A549 (cell line): ENCODE measurements around the gene STRN3. TPM values are rescaled to one million over a fixed set of nuclear protein-coding genes. Genes with fewer than 3 reads are reported as not detected.
A peak's percentile ranks its signal among the peaks of the same experiment; 100 is the strongest.

Source experiments
- ATAC-seq, 2 experiments: fragments of 200-7000 bp in 1 of 2; fragments of >200 bp in 1 of 2; cut with Nextera tagmentation in 1 of 2; cut with Tn5 transposase in 1 of 2; 3 replicates each; pipeline versions ENCODE4 v1.8.0 to v1.9.1; 2018 to 2020; ENCODE audit warnings: mild to moderate bottlenecking in 1 of 2, moderate library complexity in 1 of 2
- CTCF ChIA-PET: fragments of 300-600 bp; sonication (Branson Sonifier 250); formaldehyde crosslinking; extraction: SDS; loops from one replicate; lab custom pipeline; 2021; ENCODE audit warnings: antibody characterized with exemption, inconsistent platforms; lab: Yijun Ruan, JAX
- POLR2A ChIA-PET: fragments of 350-600 bp; formaldehyde crosslinking; extraction: SDS; loops from one replicate; lab custom pipeline; 2021; ENCODE audit warnings: antibody characterized with exemption, inconsistent platforms; lab: Yijun Ruan, JAX
- DNase-seq, 2 experiments: peaks; one replicate each; pipeline versions ENCODE4 v3.0.0 to v3.0.0-alpha.2; 2011 to 2016; ENCODE audit warnings: low read depth in 1 of 2, low spot score in 1 of 2
- FAIRE-seq: peaks from 2 replicates; lab custom pipeline; 2011; peaks lifted over from hg19 to GRCh38; lab: Jason Lieb, UNC
- H3K27ac ChIP-seq, 2 experiments: fragments of >200 bp; sonication (Bioruptor Twin); formaldehyde crosslinking; 3 replicates each; pipeline ENCODE4 v1.5.1; 2016 to 2017
- H3K4me1 ChIP-seq: fragments of >200 bp; sonication (Bioruptor Twin); formaldehyde crosslinking; 3 replicates; pipeline ENCODE4 v1.6.1; 2016
- H3K4me2 ChIP-seq: fragments of >200 bp; sonication (Bioruptor Twin); formaldehyde crosslinking; 3 replicates; pipeline ENCODE4 v1.6.1; 2016
- H3K4me3 ChIP-seq: fragments of >200 bp; sonication (Bioruptor Twin); formaldehyde crosslinking; 3 replicates; pipeline ENCODE4 v1.5.1; 2016
- H3K9me3 ChIP-seq: fragments of >200 bp; sonication (Bioruptor Twin); formaldehyde crosslinking; 3 replicates; pipeline ENCODE4 v1.6.1; 2016
- ATOH8 ChIP-seq: fragments of 250-450 bp; sonication (Bioruptor Pico); IDR thresholded peaks from 2 replicates; pipeline ENCODE4 v1.5.0; 2020; ENCODE audit warnings: low read depth, mild to moderate bottlenecking, moderate library complexity
- BCL3 ChIP-seq: fragments of >200 bp; sonication (Bioruptor Twin); formaldehyde crosslinking; IDR thresholded peaks from 3 replicates; pipeline ENCODE4 v1.6.1; 2016
- BHLHE40 ChIP-seq: IDR thresholded peaks from 2 replicates; pipeline ENCODE4 v1.6.1; 2012; ENCODE audit warnings: low read depth, low read length, inconsistent platforms
- CHD2 ChIP-seq: fragments of 150-350 bp; IDR thresholded peaks from 2 replicates; pipeline ENCODE4 v1.6.1; 2014; ENCODE audit warnings: low read length; ENCODE audit not compliant: partially characterized antibody
- ESRRA ChIP-seq: fragments of 150-350 bp; IDR thresholded peaks from 2 replicates; pipeline ENCODE4 v1.6.1; 2014; ENCODE audit warnings: mild to moderate bottlenecking, low read length, borderline replicate concordance
- HES2 ChIP-seq: fragments of >200 bp; sonication (Bioruptor Twin); formaldehyde crosslinking; IDR thresholded peaks from 2 replicates; pipeline ENCODE4 v1.6.1; 2016
- HEYL ChIP-seq: fragments of 250-450 bp; sonication (Bioruptor Pico); IDR thresholded peaks from 2 replicates; pipeline ENCODE4 v1.8.0; 2021; ENCODE audit warnings: mild to moderate bottlenecking, moderate library complexity
- HOXA7 ChIP-seq: fragments of 250-450 bp; sonication (Bioruptor Pico); IDR thresholded peaks from 2 replicates; pipeline ENCODE4 v1.5.0; 2020; ENCODE audit warnings: mild to moderate bottlenecking, moderate library complexity
- HOXB13 ChIP-seq: fragments of 250-450 bp; sonication (Bioruptor Pico); IDR thresholded peaks from 2 replicates; pipeline ENCODE4 v1.5.0; 2020; ENCODE audit warnings: low read depth, mild to moderate bottlenecking, moderate library complexity
- HOXB5 ChIP-seq: fragments of 250-450 bp; sonication (Bioruptor Pico); IDR thresholded peaks from 2 replicates; pipeline ENCODE4 v1.5.0; 2020; ENCODE audit warnings: mild to moderate bottlenecking, moderate library complexity
- JUNB ChIP-seq: fragments of >200 bp; sonication (Bioruptor Twin); formaldehyde crosslinking; IDR thresholded peaks from 2 replicates; pipeline ENCODE4 v1.6.1; 2016
- KDM1A ChIP-seq: fragments of 200-600 bp; sonication (generic); IDR thresholded peaks from 2 replicates; pipeline ENCODE4 v1.6.1; 2016; ENCODE audit warnings: low read depth, mild to moderate bottlenecking
- KDM5A ChIP-seq: fragments of 200-600 bp; sonication (generic); IDR thresholded peaks from 2 replicates; pipeline ENCODE4 v1.6.1; 2016; ENCODE audit warnings: antibody characterized with exemption, mild to moderate bottlenecking
- MYC ChIP-seq: IDR thresholded peaks from 2 replicates; pipeline ENCODE4 v1.6.1; 2012; ENCODE audit warnings: mild to moderate bottlenecking, inconsistent platforms, low read length, improper control_type of control experiment, borderline replicate concordance
- NPAS2 ChIP-seq: fragments of 250-450 bp; sonication (Bioruptor Pico); IDR thresholded peaks from 2 replicates; pipeline ENCODE4 v1.8.0; 2022; ENCODE audit warnings: mild to moderate bottlenecking, moderate library complexity, borderline replicate concordance
- NR3C1 ChIP-seq: fragments of >200 bp; sonication (Bioruptor Twin); formaldehyde crosslinking; IDR thresholded peaks from 3 replicates; pipeline ENCODE4 v1.6.1; 2017
- PHF8 ChIP-seq: fragments of 200-600 bp; sonication (generic); IDR thresholded peaks from 2 replicates; pipeline ENCODE4 v1.6.1; 2016; ENCODE audit warnings: low read depth, mild to moderate bottlenecking, antibody characterized with exemption, moderate library complexity, borderline replicate concordance
- RARB ChIP-seq: fragments of 250-450 bp; sonication (Bioruptor Pico); IDR thresholded peaks from 2 replicates; pipeline ENCODE4 v1.8.0; 2021; ENCODE audit warnings: mild to moderate bottlenecking, moderate library complexity
- REST ChIP-seq: fragments of 200-600 bp; sonication (generic); IDR thresholded peaks from 2 replicates; pipeline ENCODE4 v1.6.1; 2016; ENCODE audit warnings: antibody characterized with exemption, mild to moderate bottlenecking, moderate library complexity
- SMC3 ChIP-seq: fragments of >200 bp; sonication (Bioruptor Twin); formaldehyde crosslinking; IDR thresholded peaks from 3 replicates; pipeline ENCODE4 v1.6.1; 2018; ENCODE audit warnings: inconsistent platforms
- TFCP2L1 ChIP-seq: fragments of 250-450 bp; sonication (Bioruptor Pico); IDR thresholded peaks from 2 replicates; pipeline ENCODE4 v1.5.0; 2021; ENCODE audit warnings: mild to moderate bottlenecking
- TP53 ChIP-seq: fragments of 250-450 bp; sonication (Bioruptor Pico); IDR thresholded peaks from 2 replicates; pipeline ENCODE4 v1.5.0; 2021; ENCODE audit warnings: mild to moderate bottlenecking, moderate library complexity
- whole genome bisulfite sequencing: methylation state at CpG from one replicate; pipeline ENCODE4 v1.1.6; 2017; ENCODE audit errors: missing lambda C conversion rate; 5-methylcytosine and 5-hydroxymethylcytosine counted together
- polyA plus RNA-seq, 4 experiments: library from polyadenylated mRNA; depleted of rRNA in 3 of 4; stranded (reverse); fragments of >200 nt; fragmentation: RNase III in 1 of 4; extraction: RNeasy Plus Mini Kit Qiagen cat#74134 plus additional on column Dnase treatment in 1 of 4; gene quantifications; 2 replicates in 3 of 4; 3 replicates in 1 of 4; pipeline ENCODE4 v1.2.3, GENCODE V29; 2011 to 2017

STRN3 gene
- polyA plus RNA-seq, 2 of the 4 experiments (the other 2 are of a cell fraction): 22.1 to 44.8 TPM

GRCh38 chr14:30991408-30991807 lies 34.8 kb downstream of the STRN3 start:
- no peaks in the 10 kb centered on the region for H3K9me3 ChIP-seq
- ChIA-PET POLR2A (no interaction called here), CTCF (no interaction called here)
- DNase-seq (no peak), FAIRE-seq (no peak), ATAC-seq (no peak)
- no peak overlapping the region for H3K4me3 ChIP-seq
- no peak overlapping the region for H3K4me2 ChIP-seq
- H3K27ac ChIP-seq: no peak overlapping the region
- 89% methylated on average over 2 of the region's 2 CpGs for WGBS
- peaks cover 55% of the 10 kb centered on the region for H3K4me1 ChIP-seq
- TF ChIP-seq TFCP2L1 (no peak), REST (no peak), SMC3 (no peak), PHF8 (no peak), BHLHE40 (no peak), HOXB5 (no peak), HOXB13 (CRISPR knock-in tag) (no peak), ATOH8 (no peak), CHD2 (no peak), BCL3 (no peak), JUNB (no peak), TP53 (CRISPR knock-in tag) (no peak), MYC (no peak), RARB (CRISPR knock-in tag) (no peak), HES2 (no peak), HEYL (CRISPR knock-in tag) (no peak)

GRCh38 chr14:30990770-30991169 lies 35.4 kb downstream of the STRN3 start:
- ChIA-PET CTCF (no interaction called here), POLR2A (no interaction called here)
- H3K27ac ChIP-seq: no peak overlapping the region
- TF ChIP-seq HEYL (CRISPR knock-in tag) (no peak), KDM1A (no peak), HES2 (no peak), NR3C1 (no peak), KDM5A (no peak), ESRRA (no peak), HOXA7 (CRISPR knock-in tag) (no peak), CHD2 (no peak), NPAS2 (CRISPR knock-in tag) (no peak), SMC3 (no peak)
- H3K4me1 ChIP-seq: peaks cover 53% of the 10 kb centered on the region
- DNase-seq: no peak
- H3K4me3 ChIP-seq: no peak overlapping the region
- peak overlapping the region; percentile 23; the same call in 1 of the 3 replicates for H3K4me2 ChIP-seq
- H3K9me3 ChIP-seq: no peaks in the 10 kb centered on the region
- no peak for ATAC-seq
- FAIRE-seq: no peak
